GM12873 (cell line): ENCODE measurements around the gene CENPU.

Experiments
- TF ChIP-seq, protein P1 (sequence below): IDR thresholded peaks from 2 replicates; pipeline ENCODE4 v1.5.1; 2012; ENCODE audit warnings: low read depth, mild to moderate bottlenecking, moderate library complexity, low read length, control low read depth; ENCODE audit not compliant: insufficient read depth; ENCODE audit errors: missing control alignments

Gene CENPU

DNA sequence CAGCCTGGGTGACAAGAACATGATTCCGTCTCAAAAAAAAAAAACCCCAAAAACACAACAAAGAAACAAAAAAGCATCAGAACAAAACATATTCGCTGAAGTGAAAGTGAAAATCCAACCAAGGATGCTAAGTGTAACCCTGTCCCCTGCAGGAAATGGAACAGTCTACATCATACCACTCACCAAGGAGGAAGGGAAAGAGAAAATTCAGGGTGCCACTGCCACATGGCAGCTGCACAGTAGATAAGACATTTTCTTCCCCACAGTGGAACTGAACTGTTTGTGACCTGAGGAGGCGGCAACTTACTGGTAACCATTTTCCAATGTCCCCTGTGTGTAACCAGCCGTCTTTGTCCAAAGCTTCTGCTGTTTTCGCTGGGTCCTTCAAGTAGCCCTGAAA lies 28.2 kb upstream of the CENPU start:
- TF ChIP-seq, protein P1, sequence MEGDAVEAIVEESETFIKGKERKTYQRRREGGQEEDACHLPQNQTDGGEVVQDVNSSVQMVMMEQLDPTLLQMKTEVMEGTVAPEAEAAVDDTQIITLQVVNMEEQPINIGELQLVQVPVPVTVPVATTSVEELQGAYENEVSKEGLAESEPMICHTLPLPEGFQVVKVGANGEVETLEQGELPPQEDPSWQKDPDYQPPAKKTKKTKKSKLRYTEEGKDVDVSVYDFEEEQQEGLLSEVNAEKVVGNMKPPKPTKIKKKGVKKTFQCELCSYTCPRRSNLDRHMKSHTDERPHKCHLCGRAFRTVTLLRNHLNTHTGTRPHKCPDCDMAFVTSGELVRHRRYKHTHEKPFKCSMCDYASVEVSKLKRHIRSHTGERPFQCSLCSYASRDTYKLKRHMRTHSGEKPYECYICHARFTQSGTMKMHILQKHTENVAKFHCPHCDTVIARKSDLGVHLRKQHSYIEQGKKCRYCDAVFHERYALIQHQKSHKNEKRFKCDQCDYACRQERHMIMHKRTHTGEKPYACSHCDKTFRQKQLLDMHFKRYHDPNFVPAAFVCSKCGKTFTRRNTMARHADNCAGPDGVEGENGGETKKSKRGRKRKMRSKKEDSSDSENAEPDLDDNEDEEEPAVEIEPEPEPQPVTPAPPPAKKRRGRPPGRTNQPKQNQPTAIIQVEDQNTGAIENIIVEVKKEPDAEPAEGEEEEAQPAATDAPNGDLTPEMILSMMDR, result no peak

DNA sequence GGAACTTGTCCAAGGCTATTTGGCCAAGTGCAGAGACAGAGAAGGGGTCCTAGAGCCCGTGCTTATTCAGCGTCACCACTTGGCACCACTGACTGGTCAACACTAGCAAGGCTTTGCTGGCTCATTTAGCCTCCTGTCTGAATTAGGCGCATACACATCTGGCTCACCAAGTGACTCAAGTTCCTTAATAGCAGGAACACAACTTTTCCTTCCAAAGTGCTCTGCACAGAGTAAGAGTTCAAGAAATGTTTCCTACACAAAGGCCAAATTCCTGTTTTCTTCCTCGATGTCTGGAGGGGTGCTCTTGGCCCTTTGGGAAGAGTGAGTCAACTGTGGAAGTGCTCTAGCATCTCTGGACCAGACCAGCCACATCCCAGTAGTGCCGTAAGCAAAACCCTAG lies 26.8 kb upstream of the CENPU start:
- TF ChIP-seq, protein P1, result no peak

DNA sequence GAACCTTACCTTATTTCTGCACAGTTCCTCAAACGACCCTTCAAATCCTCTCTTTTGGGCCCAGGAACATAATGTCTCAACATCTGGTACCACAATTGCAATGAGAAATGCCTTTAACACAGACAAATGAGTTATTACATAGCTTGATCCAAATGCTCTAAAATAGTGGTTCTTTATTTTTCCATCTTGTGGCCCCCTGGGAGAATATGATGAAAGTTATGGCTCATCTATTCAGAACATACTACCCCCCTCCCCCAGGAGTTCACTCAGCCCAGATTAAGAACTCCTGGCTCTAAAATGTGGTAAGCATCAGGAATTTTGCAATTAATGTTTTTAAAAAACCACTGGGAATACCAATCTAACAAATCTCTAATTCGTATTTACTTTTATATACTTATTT lies 23.9 kb upstream of the CENPU start:
- TF ChIP-seq, protein P1, result no peak

DNA sequence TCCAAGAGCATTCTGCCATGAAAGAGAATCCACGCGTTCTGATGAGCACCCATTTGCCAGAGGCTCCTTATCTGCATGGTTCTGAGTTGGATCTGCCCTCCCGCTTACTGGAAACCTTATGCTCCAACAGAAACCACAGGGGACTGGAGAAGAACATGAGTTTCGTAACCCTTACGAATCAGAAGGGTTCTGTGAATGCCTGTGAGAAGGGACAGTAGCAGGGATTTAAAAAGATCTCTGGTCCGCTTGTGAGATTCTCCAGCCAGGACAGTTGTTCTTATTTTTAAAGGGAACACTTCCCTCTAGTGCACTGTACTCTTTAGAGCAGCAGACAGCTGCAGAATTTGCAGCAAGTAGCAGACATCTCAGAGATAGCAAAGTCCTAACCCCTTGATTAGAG lies 22.5 kb upstream of the CENPU start:
- TF ChIP-seq, protein P1, result no peak

DNA sequence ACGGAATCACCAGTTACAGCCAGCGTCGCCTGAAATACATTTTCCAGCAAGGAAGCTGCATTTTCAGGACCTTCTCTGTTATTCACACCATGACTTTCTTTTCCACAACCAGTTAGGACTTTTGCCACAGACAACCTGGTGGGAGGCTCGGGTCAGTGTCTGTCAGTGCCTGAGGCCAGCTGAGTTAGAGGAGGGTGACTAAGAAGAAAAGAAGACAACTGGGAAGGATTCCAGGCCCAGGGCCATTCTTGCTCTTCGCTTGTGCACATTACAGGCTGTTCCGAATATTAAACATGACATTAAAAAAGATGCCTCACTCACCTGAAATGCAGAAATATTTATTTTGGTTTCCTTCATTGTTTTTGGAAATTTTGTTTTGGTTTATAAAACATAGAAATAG lies 21.4 kb upstream of the CENPU start:
- TF ChIP-seq, protein P1, result no peak

DNA sequence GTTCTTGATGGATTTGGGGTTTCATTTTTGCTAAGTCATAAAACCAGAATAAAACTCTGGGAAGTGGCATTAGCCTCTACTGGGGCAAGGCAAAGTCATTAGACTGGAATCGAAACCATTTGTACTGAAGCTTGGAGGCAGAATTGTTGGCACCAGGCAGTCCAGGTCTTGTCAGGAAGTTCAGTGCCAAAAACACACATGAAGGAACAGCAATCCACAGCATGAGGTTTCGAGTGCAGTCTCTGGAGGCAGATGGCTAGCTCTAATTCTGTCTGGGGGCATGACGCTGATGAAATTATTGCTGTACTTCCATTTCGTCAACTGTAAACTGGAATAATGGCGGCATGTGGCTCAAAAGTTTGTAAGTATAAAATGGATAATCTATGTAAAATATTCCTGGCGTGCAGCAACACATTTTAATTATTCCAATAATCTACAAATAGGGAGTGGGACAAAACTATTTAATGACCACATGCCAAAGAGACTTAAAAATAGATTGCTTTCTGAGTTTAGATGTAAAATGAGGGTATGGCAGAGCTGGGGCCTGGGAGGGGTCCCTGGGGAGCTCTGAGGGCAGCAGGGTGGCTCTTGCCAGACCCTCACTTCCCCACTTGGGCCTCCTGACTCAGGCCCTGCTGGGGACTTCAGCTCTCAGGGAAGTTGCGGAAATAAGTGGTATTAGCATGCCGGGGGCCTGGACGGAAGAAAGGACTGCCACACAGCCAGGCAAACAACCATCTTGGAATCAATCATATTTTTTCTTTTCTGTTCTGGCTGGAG lies 18.8 kb upstream of the CENPU start:
- TF ChIP-seq, protein P1, result no peak

DNA sequence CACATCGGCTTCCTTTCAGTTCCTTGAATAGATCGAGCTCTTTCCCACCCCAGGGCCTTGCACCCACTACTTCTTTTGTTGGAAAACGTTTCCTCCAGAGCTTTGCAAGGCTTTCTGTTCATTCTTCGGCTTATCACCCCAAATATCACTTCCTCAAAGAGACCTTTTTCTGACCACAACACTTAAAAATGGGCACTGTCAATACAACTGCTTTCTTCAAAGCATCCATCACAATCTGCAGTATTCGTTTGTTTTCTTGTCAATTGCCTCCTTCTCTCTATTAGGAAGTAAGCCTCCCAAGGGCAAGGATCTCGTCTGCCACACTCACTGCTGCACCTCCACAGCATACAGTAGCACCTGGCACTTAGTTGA lies 17.7 kb upstream of the CENPU start:
- TF ChIP-seq, protein P1, result no peak
